ENCODE results near the gene GET3.
A peak's percentile ranks its signal among the peaks of the same experiment; 100 is the strongest.

GET3 gene

GRCh38 chr19:12782424-12783290 is 45.4 kb downstream of the GET3 start:
- peak; percentile 67 for DNase-seq

DNA sequence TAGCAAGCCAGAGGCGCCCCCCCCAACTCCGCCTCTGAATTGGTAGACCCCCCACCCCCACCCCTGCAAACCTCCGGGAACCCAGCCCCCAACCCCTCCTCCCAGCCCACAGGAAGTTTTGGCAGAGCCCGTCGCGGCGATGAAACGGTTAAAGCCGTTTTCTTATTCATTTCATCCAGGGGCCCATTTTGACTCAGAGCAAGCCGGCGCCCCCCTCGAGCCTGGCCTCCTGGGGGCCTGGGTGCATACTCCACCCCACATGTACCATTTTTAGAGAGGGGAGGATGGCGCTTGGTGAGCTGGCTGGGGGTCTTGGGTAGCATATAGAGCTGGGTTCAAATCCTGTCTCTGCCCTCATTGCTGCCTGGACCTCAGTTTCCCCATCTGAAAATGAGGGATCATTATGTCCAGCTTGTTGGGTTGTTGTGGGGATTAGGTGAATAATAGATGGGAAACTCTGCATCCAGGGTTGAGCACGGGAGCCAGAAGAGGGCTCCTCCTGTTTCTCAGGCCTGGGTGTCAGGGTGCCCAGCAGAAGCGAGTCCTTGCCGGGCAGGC is 46.1 kb downstream of the GET3 start:
- no peak for DNase-seq

DNA sequence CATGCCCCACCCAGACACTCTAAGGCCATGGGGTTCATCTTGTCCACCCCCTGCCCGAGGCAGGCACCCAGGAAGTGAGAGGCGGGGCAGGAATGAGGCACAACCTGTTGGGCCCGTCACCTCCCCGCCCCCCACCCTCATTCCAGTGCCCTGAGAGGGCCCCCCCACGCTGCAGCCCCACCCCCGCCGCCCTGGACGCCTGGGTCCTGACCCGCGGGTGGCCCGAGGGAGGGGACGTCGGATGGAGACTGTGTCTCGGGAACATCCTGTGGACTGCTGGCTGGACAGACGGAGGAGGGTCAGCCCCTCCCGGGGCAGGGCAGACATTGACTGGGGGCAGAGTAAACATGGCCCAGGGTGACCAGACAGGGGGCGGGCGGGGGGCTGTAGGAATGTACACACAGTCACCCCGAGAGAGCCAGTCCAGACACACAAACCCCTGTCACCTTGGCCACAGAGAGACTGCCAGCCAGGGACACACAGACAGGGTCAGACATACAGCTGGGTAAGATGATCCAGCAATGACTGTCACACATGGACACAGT is 46.6 kb downstream of the GET3 start:
- DNase-seq: no peak

DNA sequence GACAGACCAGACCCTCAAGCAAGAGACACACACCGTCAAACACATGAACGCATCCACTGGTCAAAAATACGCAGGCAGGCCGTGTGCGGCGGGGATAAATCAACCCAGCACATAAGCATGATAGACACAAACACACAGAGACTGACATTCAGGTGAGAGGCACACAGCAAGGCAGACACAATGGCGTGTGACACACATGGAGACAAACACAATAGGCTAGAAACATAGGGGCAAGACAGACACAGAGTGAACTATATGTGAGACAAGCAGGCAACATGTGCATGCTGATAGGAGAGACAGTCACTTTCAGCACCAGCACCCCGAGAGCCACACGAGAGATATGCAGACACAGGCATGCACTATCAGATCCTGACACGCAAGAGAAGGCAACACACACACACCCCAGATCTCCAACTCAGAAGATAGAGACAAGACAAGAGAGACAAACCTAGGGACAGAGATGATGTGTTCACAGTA is 47.1 kb downstream of the GET3 start:
- DNase-seq: no peak

GRCh38 chr19:12784871-12785430 is 47.7 kb downstream of the GET3 start:
- DNase-seq: no peak

GRCh38 chr19:12785431-12786031 is 48.2 kb downstream of the GET3 start:
- no peak for DNase-seq

- DNase-seq: no peak
Observed at GRCh38 chr19:12786141-12786870, 49.0 kb downstream of the GET3 start.

DNA sequence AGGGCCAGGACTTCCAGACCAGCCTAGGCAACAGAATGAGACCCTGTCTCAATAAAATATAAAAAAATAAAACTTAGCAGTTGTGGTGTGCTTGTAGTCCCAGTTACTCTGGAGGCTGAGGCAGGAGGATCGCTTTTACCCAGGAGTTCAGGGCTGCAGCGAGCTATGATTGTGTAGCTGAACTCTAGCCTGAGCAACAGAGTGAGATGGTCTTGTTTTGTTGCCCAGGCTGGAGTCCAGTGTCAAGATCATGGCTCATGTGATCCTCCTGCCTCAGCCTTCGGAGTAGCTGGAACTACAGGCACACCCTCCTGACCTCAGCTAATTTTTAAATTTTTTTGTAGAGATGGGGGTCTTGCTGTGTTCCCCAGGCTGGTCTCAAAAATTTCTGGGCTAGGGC is 49.7 kb downstream of the GET3 start:
- DNase-seq: no peak

DNA sequence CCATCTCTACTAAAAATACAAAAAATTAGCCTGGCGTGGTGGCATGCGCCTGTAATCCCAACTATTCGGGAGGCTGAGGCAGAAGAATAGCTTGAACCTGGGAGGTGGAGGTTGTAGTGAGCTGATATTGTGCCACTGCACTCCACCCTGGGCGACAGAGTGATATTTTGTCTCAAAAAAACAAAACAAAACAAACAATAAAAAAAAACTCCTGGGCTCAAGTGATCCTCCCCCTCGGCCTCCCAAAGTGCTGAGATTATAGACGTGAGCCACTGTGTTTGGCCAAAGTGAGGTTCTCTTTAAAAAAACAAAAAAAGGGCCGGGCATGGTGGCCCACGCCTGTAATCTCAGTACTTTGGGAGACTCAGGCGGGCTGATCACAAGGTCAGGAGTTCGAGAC is 50.2 kb downstream of the GET3 start:
- DNase-seq: no peak

DNA sequence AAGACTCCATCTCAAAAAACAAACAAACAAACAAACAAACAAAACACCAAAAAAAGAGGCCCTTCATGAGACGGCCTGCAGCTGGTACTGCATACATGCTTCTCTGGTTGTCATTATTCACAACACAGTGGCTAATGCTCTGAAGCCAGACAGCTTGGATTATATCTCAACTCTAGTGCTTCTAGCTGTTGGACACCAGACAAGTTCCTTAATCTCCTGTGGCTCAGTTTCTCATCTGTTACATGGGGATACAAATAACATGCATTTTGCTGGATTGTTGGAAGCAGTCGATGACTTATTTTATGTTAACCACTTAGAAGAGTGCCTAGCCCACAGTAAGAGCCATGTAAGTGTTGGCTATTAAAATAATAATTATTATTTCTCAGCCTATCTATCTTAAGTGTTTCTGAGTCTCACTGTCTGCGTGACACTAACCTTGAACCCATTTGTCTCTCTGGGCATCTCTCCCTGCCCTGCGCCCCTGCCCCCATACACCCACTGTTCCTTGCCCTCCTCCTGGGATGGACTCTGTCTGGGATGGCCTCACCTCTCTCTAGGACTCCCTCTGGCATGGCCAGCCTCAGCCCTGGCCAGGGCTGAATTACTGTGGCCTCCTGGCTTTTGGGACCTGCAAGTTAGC is 50.9 kb downstream of the GET3 start:
- no peak for DNase-seq

DNA sequence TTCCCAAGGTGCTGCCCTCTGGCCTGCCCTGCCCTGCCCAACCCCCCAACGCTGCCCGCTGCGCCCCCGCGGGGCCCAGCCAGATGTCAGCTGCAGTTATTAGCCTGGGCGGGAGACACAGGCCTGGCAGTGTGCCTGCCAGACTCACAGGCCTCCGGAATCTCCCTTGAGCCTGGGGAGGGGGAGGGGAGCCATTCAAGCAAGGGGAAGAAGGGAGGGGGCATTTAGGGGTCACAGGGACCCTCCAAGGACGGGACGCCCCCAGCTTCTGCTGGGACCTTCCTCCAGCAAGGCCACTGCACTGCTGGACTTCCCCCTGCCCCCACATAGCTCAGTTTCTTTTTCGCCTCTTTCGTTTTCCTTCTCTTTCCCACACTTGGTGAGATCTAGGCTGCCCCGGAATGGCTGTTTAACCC is 51.4 kb downstream of the GET3 start:
- DNase-seq: peak; percentile 59

DNA sequence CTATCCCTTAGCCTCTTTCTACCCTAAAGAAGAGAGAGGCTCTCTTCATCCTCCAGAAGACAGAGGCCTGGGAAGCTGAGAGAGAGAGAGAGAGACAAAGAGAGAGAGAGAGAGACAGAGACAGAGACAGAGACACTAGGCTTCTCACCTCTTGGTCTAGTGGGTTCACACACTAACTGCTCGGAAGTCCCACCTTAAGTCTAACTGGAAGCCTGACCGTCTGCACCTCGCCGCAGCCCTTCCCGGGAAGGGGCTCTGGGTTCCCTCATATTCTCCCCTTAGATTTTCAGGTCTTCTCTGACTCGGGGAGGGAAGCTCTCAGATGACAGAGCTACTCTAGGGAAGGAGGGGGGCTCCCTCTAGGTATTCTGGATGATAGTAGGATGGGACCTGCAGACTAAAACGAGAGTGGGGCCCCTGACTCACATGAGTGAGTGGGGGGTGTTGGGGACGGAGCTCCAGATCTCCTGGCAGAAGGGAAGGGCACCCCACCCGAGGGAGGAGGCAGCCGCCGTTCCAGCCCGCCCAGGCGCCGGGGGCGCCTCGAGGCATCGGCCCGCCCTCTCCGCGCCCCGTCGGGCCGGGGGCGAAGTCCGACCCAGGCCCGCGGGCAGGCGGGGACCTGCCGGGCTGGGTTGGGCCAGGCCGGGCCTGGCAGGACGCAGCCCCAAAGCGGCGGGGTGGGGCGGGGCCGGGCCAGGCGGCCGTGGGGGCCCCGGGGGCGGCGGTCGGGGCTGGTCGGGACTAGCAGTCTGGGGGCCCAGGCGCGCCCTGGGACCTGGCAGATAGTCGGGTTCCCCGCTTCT is 52.0 kb downstream of the GET3 start:
- DNase-seq: no peak

- peak; percentile 89 for DNase-seq
Observed at GRCh38 chr19:12789904-12790619, 52.8 kb downstream of the GET3 start.

- no peak for DNase-seq
Observed at GRCh38 chr19:12790628-12791344, 53.5 kb downstream of the GET3 start.

- DNase-seq: peak; percentile 91
Observed at GRCh38 chr19:12791345-12792050, 54.2 kb downstream of the GET3 start, which contains the start of gene JUNB. Gene JUNB, plus strand, starts transcription at chr19:12791486. Its CDS starts 286 bp downstream, at chr19:12791772.

GRCh38 chr19:12792051-12792852 is 55.0 kb downstream of the GET3 start:
- peak; percentile 67 for DNase-seq

DNA sequence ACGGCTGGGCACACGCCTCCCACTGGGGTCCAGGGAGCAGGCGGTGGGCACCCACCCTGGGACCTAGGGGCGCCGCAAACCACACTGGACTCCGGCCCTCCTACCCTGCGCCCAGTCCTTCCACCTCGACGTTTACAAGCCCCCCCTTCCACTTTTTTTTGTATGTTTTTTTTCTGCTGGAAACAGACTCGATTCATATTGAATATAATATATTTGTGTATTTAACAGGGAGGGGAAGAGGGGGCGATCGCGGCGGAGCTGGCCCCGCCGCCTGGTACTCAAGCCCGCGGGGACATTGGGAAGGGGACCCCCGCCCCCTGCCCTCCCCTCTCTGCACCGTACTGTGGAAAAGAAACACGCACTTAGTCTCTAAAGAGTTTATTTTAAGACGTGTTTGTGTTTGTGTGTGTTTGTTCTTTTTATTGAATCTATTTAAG is 55.6 kb downstream of the GET3 start:
- DNase-seq: no peak
